GM19455 (cell line): ENCODE results near the gene FTCDNL1.

Experiments
- ATAC-seq: cut with Tn5 transposase; IDR thresholded peaks from one replicate; pipeline ENCODE4 v1.9.1; 2021; ENCODE audit not compliant: unreplicated experiment

FTCDNL1 gene

DNA sequence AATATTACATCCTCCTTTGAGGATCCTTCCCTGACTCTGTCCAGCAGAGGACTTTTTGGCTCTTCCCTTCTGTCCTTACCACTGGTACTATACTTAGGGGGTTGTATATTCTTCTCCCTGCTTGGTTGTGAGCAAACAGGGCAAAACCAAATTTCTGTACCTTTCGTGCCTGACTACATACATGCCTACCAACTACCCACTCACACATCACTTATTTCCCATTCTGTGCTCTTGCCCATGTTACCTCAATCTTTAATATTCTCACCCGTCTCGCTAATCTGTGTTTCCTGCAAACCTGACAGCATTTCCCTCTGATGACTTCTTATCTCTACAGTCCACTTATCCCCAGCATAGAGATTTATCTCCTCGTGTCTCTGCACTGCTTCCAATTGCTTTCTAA lies 58.6 kb downstream of the FTCDNL1 start:
- ATAC-seq = no peak

DNA sequence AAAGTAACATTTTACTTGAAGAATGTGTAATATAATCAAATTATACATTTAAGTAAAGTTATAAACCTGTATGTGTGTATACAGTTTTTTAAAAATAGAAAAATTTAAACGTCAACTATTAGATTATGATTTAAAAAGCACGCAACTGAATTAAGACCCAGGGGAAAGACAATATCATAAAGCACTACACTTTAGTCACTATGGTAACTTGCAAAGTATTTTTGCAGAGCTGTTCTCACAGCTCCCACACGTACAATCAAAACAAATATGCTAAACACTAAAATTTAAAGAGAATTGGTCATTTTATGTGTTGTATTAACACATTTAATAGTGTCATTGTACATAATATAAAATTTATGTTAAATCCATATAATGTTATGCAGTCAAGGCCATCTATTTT lies 59.7 kb downstream of the FTCDNL1 start:
- no peak for ATAC-seq

DNA sequence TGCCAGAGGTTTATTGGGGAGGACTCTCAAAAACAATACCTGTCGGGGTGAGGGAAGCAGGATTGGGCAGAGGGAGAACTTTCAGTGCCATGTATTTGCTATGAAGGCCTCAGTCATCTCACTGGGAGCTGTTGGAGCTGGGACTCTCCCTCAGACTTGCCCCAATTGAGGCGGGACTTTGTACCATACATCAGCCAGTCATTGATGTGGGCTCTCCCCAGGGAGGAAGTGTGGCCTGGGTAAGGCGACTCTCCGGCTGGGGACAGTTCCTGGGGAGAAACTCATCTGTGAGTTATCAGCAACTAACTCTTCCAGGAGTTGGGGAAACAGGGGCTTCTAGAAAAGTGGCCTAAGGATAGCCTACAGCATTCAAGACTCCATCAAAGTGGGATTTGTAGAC lies 66.5 kb downstream of the FTCDNL1 start:
- no peak for ATAC-seq

DNA sequence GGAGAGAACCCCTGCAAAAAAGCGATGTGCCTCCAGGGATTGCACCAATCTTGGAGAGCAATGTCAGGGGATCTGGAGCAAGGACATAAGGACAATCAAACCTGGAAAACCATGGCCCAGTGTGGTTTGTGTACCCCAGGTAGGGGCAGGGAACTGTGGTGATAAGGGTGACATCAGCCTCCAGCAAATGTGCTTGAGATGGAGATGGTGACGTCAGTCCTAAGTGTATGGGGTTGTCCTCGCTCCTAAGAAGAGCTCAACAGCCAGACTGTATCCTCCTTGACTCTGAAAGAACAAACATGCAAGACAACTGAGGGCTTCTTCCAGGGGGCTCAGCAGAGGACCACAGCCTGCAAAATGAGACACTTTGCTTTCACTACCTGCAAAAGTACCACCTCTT lies 71.4 kb downstream of the FTCDNL1 start:
- no peak for ATAC-seq

DNA sequence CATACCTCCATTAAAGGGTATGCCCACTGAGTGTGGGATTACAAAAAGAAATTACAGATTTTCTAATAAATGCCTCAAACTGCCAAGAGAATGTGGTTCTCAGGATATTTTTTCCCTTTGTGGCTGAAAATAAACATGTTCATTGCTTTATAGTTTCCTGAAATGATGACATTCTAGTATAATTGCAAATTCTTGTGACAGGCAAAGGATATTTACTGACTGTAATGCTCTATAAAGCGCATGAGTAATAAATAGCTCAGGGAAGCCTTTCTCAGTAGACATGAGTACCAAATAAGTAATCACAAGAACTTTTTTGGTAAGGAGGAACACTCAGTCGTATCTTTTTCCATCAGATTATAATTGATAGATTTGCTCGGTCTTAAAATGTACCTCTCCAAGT lies 72.3 kb downstream of the FTCDNL1 start:
- ATAC-seq = no peak

DNA sequence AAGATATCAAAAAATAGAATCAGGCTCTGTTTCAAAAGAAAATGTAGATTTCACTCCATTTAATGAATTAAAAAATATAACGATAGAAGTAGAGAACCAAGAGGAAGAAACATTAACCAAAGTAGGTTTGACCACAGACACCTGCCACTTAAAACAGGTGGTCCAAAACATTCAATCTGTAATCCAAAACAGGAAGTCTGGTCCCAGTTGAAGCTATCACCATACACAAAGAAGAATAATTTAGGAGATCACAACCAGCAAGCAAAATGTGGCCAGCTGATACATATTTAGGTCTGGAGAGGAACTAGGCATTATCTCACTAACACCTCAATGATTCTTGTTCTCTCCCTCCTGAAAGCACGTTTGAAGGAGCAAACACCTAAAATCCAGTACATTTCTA lies 73.1 kb downstream of the FTCDNL1 start:
- no peak for ATAC-seq

DNA sequence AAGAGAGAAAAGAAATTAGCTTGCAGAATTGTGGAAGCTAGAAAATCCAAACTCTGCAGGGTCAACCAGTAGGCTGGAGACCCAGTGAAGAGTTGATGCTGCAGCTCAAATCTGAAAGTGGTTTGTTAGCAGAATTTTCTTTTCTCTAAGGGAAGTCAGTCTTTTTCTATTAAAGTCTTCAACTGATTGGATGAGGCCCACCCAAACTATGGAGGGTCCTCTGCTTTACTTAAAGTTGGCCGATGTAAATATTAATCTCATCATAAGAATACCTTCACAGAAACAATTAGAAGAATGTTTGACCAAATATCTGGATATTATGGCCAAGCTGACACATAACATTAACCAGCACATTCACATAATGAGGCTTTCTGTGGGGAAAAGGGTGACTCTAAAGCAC lies 73.7 kb downstream of the FTCDNL1 start:
- no peak for ATAC-seq

DNA sequence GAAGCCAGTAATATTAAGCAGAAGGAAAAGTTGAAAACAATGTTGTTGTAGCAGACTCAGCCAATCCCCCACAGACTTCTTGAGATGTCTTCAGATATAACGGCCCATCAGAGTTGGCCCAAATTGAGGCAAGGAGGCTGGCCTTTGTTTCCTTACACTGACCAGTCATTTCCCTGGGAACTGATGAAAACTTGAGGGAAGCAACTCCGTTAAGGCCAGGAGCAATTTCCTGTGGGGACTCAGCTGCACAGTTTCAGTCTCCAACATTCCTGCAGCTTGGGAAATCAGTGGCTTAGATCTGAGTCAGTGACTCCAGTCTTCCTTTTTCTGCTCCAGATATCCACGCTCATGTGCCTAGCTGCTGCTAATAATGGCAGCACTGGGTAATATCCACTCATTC lies 75.7 kb downstream of the FTCDNL1 start:
- no peak for ATAC-seq

DNA sequence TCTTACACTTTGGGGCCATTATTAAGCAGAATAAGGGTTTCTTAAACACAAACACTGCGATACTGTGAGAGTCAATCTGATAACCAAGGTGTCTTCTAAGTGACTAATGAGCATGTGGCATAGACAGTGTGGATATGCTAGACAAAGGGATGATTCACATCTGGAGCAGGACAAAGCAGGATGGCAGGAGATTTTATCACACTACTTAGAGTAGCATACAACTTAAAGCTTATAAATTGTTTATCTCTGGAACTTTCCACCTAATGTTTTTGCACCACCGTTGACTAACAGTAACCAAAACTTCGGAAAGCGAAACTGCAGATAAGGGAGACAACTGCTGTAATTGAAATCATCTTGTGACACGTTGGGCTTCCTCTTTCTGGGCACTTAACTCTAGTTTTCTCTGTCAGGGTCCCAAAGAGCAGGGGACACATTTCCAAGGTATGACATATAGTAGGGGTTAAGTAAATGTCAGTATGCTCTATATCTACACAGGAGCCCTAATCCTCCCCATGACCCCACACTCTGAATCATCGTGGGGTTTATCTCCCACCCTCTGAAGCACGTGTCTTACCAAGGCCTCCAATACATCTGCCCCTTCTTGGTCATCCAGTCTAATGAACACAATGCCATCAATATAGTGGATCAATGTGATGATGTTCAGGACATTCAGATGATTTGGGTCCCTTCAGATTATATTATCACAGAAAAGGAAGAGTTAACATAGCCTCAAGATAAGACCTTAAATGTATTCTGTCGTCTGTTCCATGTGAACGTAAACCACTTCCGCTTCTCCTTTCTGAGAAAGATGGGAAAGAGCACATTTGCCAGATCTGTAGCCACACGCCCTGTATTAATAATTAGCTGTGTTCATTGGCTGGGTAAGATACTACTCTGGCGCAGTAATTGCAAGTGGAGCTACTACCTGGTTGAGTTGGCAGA lies 78.7 kb downstream of the FTCDNL1 start:
- ATAC-seq = no peak

DNA sequence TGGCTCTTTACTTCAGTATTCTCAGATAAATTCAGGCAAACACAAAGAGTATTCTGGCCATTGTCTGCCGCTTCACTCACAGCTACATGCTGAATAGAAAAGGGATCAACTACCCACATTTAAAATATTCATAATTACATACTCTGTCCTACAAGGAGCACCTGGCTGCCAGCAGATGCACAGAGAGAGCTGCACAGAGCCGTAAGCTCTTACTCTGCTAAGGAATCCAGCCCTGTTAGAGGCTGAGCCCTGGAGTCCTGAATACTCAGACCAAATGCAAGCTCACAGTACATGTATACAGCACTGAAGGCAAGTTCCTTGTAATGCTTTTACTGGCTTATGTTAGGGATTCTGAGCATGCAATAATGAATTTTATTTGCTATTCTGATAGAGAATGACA lies 80.3 kb downstream of the FTCDNL1 start:
- no peak for ATAC-seq

DNA sequence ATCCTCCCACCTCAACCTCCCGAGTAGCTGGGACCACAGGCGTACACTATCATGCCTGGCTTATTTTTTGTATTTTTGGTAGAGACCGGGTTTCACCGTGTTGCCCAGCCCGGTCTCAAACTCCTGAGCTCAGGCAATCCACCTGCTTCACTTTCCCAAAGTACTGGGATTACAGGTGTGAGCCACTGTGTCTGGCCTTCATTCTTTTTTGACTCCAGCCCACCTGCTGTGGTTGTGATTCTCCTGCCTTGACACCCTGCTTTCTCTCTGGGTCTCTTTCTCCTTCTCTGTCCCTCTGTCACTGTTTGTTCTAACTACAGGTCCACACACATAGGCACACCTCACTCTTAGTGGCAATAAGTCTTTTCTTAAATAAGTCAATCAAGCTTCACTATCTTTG lies 85.3 kb downstream of the FTCDNL1 start:
- ATAC-seq = no peak

DNA sequence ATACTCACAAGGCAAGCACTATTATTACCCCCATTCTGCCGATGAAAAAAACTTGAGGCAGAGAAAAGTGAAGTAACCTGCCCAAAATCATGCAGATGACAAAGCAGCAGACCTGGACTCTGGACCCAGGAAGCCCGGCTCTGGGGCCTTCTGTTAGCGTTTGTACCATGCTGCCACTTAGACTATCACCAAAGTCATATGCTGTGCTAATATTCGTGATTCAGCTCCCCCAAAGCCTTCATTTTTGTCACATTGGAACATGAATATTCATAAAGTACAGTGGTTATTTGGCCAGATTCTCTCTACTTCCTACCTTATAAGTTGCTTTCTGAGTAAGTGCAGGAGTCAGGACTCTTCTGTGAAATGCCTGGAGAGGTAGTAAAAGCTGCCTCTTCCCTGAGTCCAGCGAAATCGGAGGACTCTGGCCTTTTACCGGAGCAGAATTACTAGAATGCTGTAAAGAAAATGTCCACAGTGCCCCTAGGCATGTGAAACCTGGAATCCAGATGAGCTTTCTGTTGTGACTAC lies 86.7 kb downstream of the FTCDNL1 start:
- ATAC-seq = no peak

DNA sequence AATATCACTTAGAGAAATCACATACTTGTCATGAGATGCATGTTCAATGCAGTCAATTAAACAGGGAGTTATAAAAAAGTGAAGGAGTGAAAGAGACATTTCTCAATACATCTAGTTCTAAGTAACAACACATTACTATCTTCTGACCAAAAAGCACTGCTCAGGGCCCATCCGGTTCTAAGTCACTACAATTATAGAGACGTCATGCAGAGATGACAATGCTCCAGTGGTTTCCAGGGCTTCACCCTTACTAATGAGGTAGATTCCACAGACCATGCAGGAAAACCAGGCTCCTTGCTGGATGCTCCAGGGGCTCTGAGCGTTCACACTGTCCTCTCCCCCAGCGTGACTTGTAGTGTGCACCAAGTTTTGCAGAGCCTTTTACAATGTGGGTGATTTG lies 88.0 kb downstream of the FTCDNL1 start:
- no peak for ATAC-seq

DNA sequence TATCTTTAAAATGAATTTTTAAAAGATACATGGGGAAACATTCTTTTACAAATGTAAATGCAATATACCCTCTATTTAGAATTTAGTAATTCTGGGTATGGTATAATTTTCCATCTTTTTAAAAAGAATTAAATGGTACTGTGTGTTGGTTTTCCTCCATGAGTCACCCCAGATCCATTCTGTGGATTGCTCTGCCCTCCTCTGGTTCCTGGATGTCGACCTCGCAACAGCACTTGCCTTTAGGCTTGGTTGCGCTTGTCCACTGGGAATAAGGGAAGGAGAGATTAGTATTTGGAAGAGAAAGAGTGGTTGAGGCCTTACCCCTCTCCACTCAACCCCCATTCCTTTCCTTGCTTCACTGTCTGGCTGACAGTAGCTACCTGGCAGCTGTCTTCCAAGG lies 90.4 kb downstream of the FTCDNL1 start:
- ATAC-seq = no peak

DNA sequence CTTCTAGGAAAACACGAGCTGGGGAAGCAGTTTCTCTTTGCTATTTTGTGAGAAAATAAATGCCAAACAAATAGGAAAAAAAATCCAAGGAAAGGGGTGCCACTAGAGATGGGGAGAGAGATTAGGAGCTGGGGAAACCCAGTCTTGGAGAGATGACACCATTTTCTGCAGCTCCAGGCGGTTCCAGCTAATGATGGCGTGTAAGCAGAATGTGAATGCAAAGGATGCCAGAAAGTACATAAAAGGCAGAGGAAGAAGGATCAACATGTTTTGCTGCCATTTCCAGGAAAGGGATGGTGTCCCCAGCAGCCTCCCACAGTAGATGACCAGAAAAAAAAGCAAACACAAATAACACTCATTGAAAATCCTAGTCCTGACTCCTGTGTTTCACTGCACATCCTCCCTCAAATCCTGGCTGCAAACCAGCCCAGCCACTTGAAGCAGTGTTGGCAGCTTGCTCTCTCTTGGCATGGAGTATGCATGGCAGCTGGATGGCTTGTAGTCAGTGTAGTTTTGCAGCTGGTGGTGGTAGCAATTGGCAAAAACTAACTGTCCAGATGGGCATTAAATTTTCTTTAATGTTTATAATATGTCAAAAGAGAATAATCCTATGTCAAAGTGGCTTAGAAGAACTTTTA lies 93.6 kb downstream of the FTCDNL1 start:
- ATAC-seq = no peak

DNA sequence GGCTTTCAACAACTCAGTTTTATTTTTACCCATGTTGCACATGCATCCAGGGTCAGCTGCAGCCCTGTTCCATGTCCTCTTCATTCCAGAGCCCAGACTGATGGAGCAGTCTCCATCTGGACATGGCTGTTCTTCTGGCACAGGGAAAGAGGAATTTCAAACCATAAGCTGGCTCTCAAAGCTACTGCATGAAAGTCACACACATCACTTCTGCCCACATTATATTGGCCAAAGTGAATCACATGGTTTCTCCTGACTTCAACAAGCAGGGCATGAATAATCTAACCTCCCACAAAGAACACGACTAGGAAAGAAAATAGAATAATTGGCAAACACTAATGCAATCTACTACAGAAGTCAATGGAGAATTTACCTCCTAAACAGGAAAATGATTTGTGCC lies 94.2 kb downstream of the FTCDNL1 start:
- no peak for ATAC-seq

DNA sequence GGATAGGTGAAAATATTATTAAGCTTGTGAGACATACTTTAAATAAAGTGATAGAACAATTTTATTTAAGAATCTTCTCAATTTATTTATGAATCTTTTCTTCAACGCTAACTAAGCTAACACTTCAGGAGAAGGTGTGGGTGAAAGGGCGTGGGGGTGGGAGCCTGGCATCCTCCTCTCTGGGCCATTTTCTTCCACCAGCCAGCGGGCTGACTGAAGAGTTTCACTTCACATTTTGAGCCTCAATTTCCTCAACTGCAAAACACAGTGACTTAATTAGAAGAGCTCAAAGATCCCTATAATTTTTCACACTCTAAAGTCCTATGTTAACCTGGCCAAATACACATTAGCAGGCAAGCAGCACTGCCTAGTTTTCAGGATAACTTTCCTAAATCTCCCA lies 94.8 kb downstream of the FTCDNL1 start:
- ATAC-seq = no peak

DNA sequence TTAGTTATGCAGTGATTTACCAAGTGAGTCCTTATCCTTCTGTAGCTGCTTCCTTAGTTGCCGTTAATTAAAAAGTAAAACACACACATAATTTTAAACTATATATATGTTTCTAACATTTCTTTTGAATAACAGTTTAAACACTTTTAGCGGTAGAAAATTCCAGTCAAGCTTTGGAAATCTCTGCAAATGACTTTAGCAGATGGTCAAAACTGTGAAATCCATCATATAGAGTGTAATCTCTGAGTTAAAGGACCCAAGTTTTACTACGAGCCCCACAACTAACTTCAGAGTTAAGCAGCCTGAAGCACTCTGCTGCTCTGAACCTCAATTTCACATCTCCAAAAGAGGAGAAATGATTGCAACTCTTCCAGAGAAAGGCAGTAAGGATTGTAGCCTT lies 96.2 kb downstream of the FTCDNL1 start:
- ATAC-seq = no peak

DNA sequence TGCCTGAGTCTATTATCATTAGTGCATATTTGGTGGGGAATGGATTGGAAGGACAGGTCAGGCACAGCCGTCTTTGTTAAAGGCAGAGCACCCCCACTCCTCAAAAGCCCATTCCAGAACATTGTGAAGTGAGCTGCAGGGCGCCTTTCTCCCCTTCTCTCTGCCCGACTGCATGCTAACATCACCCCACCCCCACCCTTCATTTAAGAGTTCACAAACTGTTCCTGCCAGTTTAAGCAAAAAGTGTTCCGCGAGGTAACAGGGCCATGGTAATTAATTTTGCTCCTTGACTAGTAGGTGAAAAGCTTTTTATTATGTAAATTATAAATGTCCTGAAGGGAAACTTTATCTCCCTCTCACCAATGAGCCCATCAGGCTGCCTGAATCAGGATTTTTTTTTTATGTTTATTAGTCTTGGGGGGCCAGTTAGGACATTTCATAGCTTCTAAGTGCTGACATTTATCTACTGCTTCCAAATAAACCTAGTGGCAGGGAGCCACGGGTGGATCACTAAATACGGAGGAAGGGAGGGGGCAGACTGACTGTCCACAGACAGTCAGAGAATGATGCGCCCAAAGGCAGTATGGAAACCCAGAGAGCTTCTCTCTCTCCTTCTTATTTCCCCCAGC lies 99.4 kb downstream of the FTCDNL1 start:
- no peak for ATAC-seq

DNA sequence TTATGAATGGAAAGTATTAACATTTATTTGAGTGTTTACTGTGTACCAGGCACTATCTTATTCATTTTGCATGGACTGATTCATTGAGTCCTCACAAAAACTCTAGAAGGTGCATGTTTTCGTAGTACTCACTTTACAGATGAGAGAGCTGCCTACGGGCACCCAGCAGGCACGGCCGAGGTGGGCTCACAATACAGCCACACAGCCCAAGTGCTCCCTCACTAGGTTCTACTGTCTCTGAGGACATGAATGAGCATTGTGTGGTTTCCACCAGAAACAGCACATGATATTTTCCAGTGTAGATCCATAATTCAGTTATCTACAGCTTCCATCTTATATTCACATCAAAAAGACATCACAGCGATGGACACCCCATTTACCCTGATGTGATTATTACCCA lies 101.4 kb downstream of the FTCDNL1 start:
- no peak for ATAC-seq

DNA sequence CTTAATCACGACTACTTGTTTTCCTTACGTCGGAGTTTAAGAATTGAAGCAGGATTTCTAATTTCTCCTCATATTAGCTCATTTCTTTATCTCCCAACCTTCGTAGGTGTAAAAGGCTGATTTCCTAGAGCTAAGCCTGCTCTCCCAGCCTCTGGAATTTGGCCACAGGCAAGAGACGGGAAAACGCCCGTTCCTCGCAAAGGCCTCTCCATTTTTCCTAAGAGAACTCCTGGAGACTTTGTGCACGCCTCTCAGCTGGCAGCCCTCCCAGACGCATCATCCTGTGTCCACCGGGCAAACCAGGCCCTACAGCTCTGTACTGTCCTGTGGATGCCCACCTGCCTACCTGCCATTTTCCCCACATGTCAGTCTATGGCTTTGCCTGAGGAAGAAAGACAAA lies 106.3 kb downstream of the FTCDNL1 start:
- ATAC-seq = no peak

DNA sequence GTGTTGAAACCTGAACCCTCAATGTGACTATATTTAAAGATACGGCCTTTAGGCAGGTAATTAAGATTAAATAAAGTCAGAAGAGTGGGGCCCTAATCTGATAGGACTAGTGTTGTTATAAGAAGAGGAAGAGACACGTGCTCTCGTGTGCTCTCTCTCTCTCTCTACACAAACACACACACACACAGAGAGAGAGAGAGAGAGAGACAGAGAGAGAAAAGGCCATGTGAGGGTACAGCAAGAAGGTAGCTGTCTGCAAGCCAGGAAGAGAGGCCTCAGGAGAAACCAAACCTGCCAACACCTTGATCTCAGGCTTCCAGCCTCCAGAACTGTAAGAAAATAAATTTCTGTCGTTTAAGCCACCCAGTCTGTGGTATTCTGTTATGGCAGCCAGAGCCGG lies 106.7 kb downstream of the FTCDNL1 start:
- no peak for ATAC-seq
